ENCODE measurements around the gene RRM1.
A peak's percentile ranks its signal among the peaks of the same experiment; 100 is the strongest.
"Not testable (repeated sequence)": the region's sequence is repeated elsewhere in the genome, so short reads cannot be mapped to it uniquely, and the experiment has no call there.

RRM1 gene

GRCh38 chr11:4146070-4146771 is 51.6 kb downstream of the RRM1 start:
- no peak for DNase-seq

GRCh38 chr11:4146772-4147098 is 52.1 kb downstream of the RRM1 start:
- no peak for DNase-seq

GRCh38 chr11:4154503-4154902 is 59.9 kb downstream of the RRM1 start:
- DNase-seq = no peak

- no peak for DNase-seq
Measured at GRCh38 chr11:4156571-4156970, 62.0 kb downstream of the RRM1 start.

GRCh38 chr11:4158818-4159217 is 64.2 kb downstream of the RRM1 start:
- DNase-seq = not testable (repeated sequence)

GRCh38 chr11:4161305-4161704 is 66.7 kb downstream of the RRM1 start:
- DNase-seq = no peak

GRCh38 chr11:4164884-4165590 is 70.4 kb downstream of the RRM1 start:
- no peak for DNase-seq

- no peak for DNase-seq
Measured at GRCh38 chr11:4167292-4167691, 72.7 kb downstream of the RRM1 start.

- no peak for DNase-seq
Measured at GRCh38 chr11:4167758-4168157, 73.2 kb downstream of the RRM1 start.

- not testable (repeated sequence) for DNase-seq
Measured at GRCh38 chr11:4175620-4176350, 81.2 kb downstream of the RRM1 start.

- no peak for DNase-seq
Measured at GRCh38 chr11:4178813-4179662, 84.4 kb downstream of the RRM1 start.

GRCh38 chr11:4180441-4181183 is 86.0 kb downstream of the RRM1 start:
- DNase-seq = no peak

- DNase-seq = peak; percentile 50
Measured at GRCh38 chr11:4181782-4182721, 87.5 kb downstream of the RRM1 start.

GRCh38 chr11:4183410-4184057 is 88.9 kb downstream of the RRM1 start:
- DNase-seq = no peak

- no peak for DNase-seq
Measured at GRCh38 chr11:4184163-4184916, 89.7 kb downstream of the RRM1 start.

- peak; percentile 17 for DNase-seq
Measured at GRCh38 chr11:4185561-4185960, 91.0 kb downstream of the RRM1 start.

- no peak for DNase-seq
Measured at GRCh38 chr11:4186464-4187054, 92.0 kb downstream of the RRM1 start.

GRCh38 chr11:4187055-4187988 is 92.7 kb downstream of the RRM1 start:
- peak; percentile 60 for DNase-seq
